MM.1S (cell line): ENCODE measurements around the gene RAB3A.

Source experiments
- DNase-seq: peaks from one replicate; pipeline ENCODE4 v3.0.0-alpha.2; 2015
- H2AFZ ChIP-seq: fragments of 300-600 bp; sonication (generic); 2 replicates; pipeline ENCODE4 v1.6.0; 2016; ENCODE audit warnings: antibody characterized with exemption, low read length
- H3F3A ChIP-seq: fragments of 300-600 bp; sonication (generic); 2 replicates; pipeline ENCODE4 v1.6.1; 2016; ENCODE audit warnings: mild to moderate bottlenecking, antibody characterized with exemption, low read length, moderate library complexity, mixed read lengths; ENCODE audit not compliant: insufficient read depth
- H3K27ac ChIP-seq: fragments of 300-600 bp; sonication (generic); 2 replicates; pipeline ENCODE4 v1.5.1; 2016; ENCODE audit warnings: mild to moderate bottlenecking, low read length
- H3K27me3 ChIP-seq: fragments of 300-600 bp; sonication (generic); replicated peaks from 2 replicates; pipeline ENCODE4 v1.6.0; 2016; ENCODE audit warnings: low read length; ENCODE audit not compliant: insufficient read depth
- H3K36me3 ChIP-seq: fragments of 300-600 bp; sonication (generic); replicated peaks from 2 replicates; pipeline ENCODE4 v1.6.1; 2016; ENCODE audit warnings: mild to moderate bottlenecking, low read length, mixed read lengths; ENCODE audit not compliant: insufficient read depth
- H3K4me1 ChIP-seq: fragments of 300-600 bp; sonication (generic); 2 replicates; pipeline ENCODE4 v1.6.1; 2016; ENCODE audit warnings: low read length, mixed read lengths
- H3K4me2 ChIP-seq: fragments of 300-600 bp; sonication (generic); 2 replicates; pipeline ENCODE4 v1.6.0; 2016; ENCODE audit warnings: low read depth, low read length
- H3K4me3 ChIP-seq: fragments of 300-600 bp; sonication (generic); 2 replicates; pipeline ENCODE4 v1.5.1; 2016; ENCODE audit warnings: low read length, mixed read lengths
- H3K79me2 ChIP-seq: fragments of 300-600 bp; sonication (generic); 2 replicates; pipeline ENCODE4 v1.6.1; 2016; ENCODE audit warnings: mixed run types, low read length, mixed read lengths
- H3K9ac ChIP-seq: fragments of 300-600 bp; sonication (generic); 2 replicates; pipeline ENCODE4 v1.6.1; 2016; ENCODE audit warnings: low read length, mixed read lengths
- H3K9me2 ChIP-seq: fragments of 300-600 bp; sonication (generic); replicated peaks from 2 replicates; pipeline ENCODE4 v1.6.1; 2016; ENCODE audit warnings: mild to moderate bottlenecking, low read length, mixed read lengths; ENCODE audit not compliant: insufficient read depth
- H3K9me3 ChIP-seq: fragments of 300-600 bp; sonication (generic); replicated peaks from 2 replicates; pipeline ENCODE4 v1.6.1; 2016; ENCODE audit warnings: mild to moderate bottlenecking, low read length, mixed read lengths; ENCODE audit not compliant: insufficient read depth
- H4K20me1 ChIP-seq: fragments of 300-600 bp; sonication (generic); 2 replicates; pipeline ENCODE4 v1.6.1; 2016; ENCODE audit warnings: mild to moderate bottlenecking, low read length, moderate library complexity, mixed read lengths; ENCODE audit not compliant: insufficient read depth
- CTCF ChIP-seq: fragments of 300-600 bp; sonication (generic); IDR thresholded peaks from 2 replicates; pipeline ENCODE4 v1.5.1; 2016; ENCODE audit warnings: antibody characterized with exemption, low read length, mixed read lengths
- EZH2 ChIP-seq: fragments of 300-600 bp; sonication (generic); optimal IDR thresholded peaks from 2 replicates; pipeline ENCODE3; 2017; ENCODE audit warnings: low read depth, mild to moderate bottlenecking, antibody characterized with exemption, low read length, mixed read lengths
- EZH2phosphoT487 ChIP-seq: fragments of 300-600 bp; sonication (generic); IDR thresholded peaks from 2 replicates; pipeline ENCODE4 v1.6.1; 2018; ENCODE audit warnings: antibody characterized with exemption, low read length

The RAB3A gene

GRCh38 chr19:18232540-18233223 lies 28.8 kb upstream of the RAB3A start:
- H4K20me1 ChIP-seq: no peaks in the 10 kb centered on the region
- H3K4me2 ChIP-seq: no peak overlapping the region
- H3K9ac ChIP-seq: no peak overlapping the region
- H3K27ac ChIP-seq: no peak overlapping the region
- no peaks in the 10 kb centered on the region for H3K4me1 ChIP-seq
- no peaks in the 10 kb centered on the region for H3K9me2 ChIP-seq
- TF ChIP-seq CTCF: no peak
- no peak for TF ChIP-seq EZH2phosphoT487
- TF ChIP-seq EZH2: no peak
- H2AFZ ChIP-seq: no peak overlapping the region
- DNase-seq: no peak
- no peaks in the 10 kb centered on the region for H3F3A ChIP-seq
- no peak overlapping the region for H3K4me3 ChIP-seq
- H3K9me3 ChIP-seq: no peaks in the 10 kb centered on the region
- H3K36me3 ChIP-seq: no peaks in the 10 kb centered on the region
- H3K79me2 ChIP-seq: no peaks in the 10 kb centered on the region
- peaks cover 44% of the 10 kb centered on the region for H3K27me3 ChIP-seq

DNA sequence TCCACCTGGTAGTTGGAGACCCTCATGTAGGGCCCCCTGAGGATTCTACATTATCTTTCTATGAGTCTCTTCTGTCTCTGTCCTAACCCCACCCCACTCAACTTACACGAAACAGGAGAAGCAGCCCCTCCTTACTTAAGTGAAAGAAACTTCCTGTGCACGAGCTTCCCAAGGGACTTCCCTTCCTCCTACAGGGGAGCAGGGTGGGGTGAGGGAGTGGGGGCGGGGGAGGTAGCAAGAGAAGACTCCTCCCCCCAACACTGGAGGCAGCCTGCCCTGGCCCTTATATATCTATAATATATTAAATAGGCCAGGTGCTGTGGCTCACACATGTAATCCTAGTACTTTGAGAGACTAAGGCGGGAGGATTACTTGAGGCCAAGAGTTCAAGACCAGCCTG lies 27.9 kb upstream of the RAB3A start:
- no peak overlapping the region for H3K4me2 ChIP-seq
- H3K4me1 ChIP-seq: no peaks in the 10 kb centered on the region
- no peak overlapping the region for H3K27ac ChIP-seq
- H3K27me3 ChIP-seq: peaks cover 48% of the 10 kb centered on the region
- no peak for TF ChIP-seq EZH2
- no peak for TF ChIP-seq CTCF
- no peaks in the 10 kb centered on the region for H3F3A ChIP-seq
- H2AFZ ChIP-seq: no peak overlapping the region
- H3K36me3 ChIP-seq: no peaks in the 10 kb centered on the region
- H3K4me3 ChIP-seq: no peak overlapping the region
- no peaks in the 10 kb centered on the region for H3K9me2 ChIP-seq
- DNase-seq: no peak
- no peaks in the 10 kb centered on the region for H3K9me3 ChIP-seq
- H4K20me1 ChIP-seq: no peaks in the 10 kb centered on the region
- H3K9ac ChIP-seq: no peak overlapping the region
- H3K79me2 ChIP-seq: no peaks in the 10 kb centered on the region

- no peaks in the 10 kb centered on the region for H3F3A ChIP-seq
- H3K4me3 ChIP-seq: no peak overlapping the region
- no peak overlapping the region for H2AFZ ChIP-seq
- no peak overlapping the region for H3K9ac ChIP-seq
- peaks cover 47% of the 10 kb centered on the region for H3K27me3 ChIP-seq
- DNase-seq: no peak
- H3K9me2 ChIP-seq: no peaks in the 10 kb centered on the region
- no peak overlapping the region for H3K4me2 ChIP-seq
- no peaks in the 10 kb centered on the region for H3K36me3 ChIP-seq
- TF ChIP-seq EZH2phosphoT487 (no peak), EZH2 (no peak), CTCF (no peak)
- H4K20me1 ChIP-seq: no peaks in the 10 kb centered on the region
- no peaks in the 10 kb centered on the region for H3K79me2 ChIP-seq
- no peaks in the 10 kb centered on the region for H3K4me1 ChIP-seq
- no peaks in the 10 kb centered on the region for H3K9me3 ChIP-seq
- H3K27ac ChIP-seq: no peak overlapping the region
These were observed 27.3 kb upstream of the RAB3A start for GRCh38 chr19:18230941-18231734.
